ENCODE data around the gene ASZ1. TPM values are rescaled to one million over a fixed set of nuclear protein-coding genes. Genes with fewer than 3 reads are reported as not detected.
"Not testable (repeated sequence)": the region's sequence is repeated elsewhere in the genome, so short reads cannot be mapped to it uniquely, and the experiment has no call there.

Gene ASZ1
- total RNA-seq, 1 experiment from 2014 or later: not detected

GRCh38 chr7:117468174-117468573 lies 40.9 kb upstream of the ASZ1 start:
- H3K4me2 ChIP-seq (ENCODE audit: insufficient read depth, insufficient read length, low read length): no peak overlapping the region
- TF ChIP-seq CTCF (conservative IDR thresholded peaks at IDR 0.05): no peak
- no peak overlapping the region for H4K8ac ChIP-seq (replicated peaks; ENCODE audit: insufficient read length, low read depth, low read length)
- no peak overlapping the region for H3K27ac ChIP-seq (ENCODE audit: insufficient read length, low read depth, low read length)
- H3K79me2 ChIP-seq (ENCODE audit: insufficient read depth, low read length): no peaks in the 10 kb centered on the region
- H4K5ac ChIP-seq (ENCODE audit: insufficient read length, low read depth, low read length): no peak overlapping the region
- no peaks in the 10 kb centered on the region for H3K4me1 ChIP-seq (ENCODE audit: insufficient read depth, low read length)
- no peaks in the 10 kb centered on the region; a peak in 1 of 7 replicates for H3K36me3 Mint-ChIP-seq (ENCODE audit: insufficient read depth in 1 of 3, low read depth in 3 of 3)
- no peak overlapping the region for H3K4me3 Mint-ChIP-seq
- no peaks in the 10 kb centered on the region for H3K9me3 ChIP-seq (ENCODE audit: control insufficient read depth, low read depth, low read length)
- no peak overlapping the region for H2AK5ac ChIP-seq (ENCODE audit: insufficient read length, low read length)
- H4K20me1 ChIP-seq (ENCODE audit: control insufficient read depth, insufficient read depth, insufficient read length): no peaks in the 10 kb centered on the region
- no peak overlapping the region for H2BK120ac ChIP-seq (ENCODE audit: low read depth, low read length, poor library complexity, severe bottlenecking)
- H3K9me3 Mint-ChIP-seq: no peaks in the 10 kb centered on the region
- H3K14ac ChIP-seq (ENCODE audit: insufficient read depth, low read length): no peak overlapping the region
- no peaks in the 10 kb centered on the region for H3K27me3 ChIP-seq (ENCODE audit: insufficient read depth, low read length)
- no CpG with 5 or more reads among the region's 2 CpGs for WGBS (ENCODE audit: extremely low coverage, insufficient read length, low lambda C conversion rate)
- no peak overlapping the region for H2BK15ac ChIP-seq (ENCODE audit: low read depth, low read length)
- peaks cover 3 to 5% of the 10 kb centered on the region in 2 experiments; a peak in 3 of 4 replicates for H3K4me1 Mint-ChIP-seq
- no peak overlapping the region for H3K4ac ChIP-seq (ENCODE audit: low read depth, low read length)
- H3K23me2 ChIP-seq (ENCODE audit: insufficient read length, low read depth, low read length, poor library complexity, severe bottlenecking): no peaks in the 10 kb centered on the region
- no peaks in the 10 kb centered on the region for H3K79me1 ChIP-seq (ENCODE audit: insufficient read depth, low read depth, low read length, poor library complexity, severe bottlenecking)
- H3K56ac ChIP-seq (ENCODE audit: insufficient read length, low read depth, low read length): no peak overlapping the region
- H3K27me3 Mint-ChIP-seq (ENCODE audit: low read depth): no peaks in the 10 kb centered on the region
- H3K23ac ChIP-seq (ENCODE audit: insufficient read length, low read depth, low read length): no peak overlapping the region
- H3K9ac ChIP-seq (ENCODE audit: extremely low read depth, insufficient read length, low read length): no peak overlapping the region
- no peak overlapping the region for H2BK20ac ChIP-seq (ENCODE audit: low read depth, low read length, poor library complexity, severe bottlenecking)
- no peak for DNase-seq
- H3K27ac Mint-ChIP-seq: no peak overlapping the region
- no peak overlapping the region for H2BK12ac ChIP-seq (ENCODE audit: insufficient read length, low read depth, low read length)
- H3T11ph ChIP-seq (ENCODE audit: low read length): no peak overlapping the region
- no peak overlapping the region for H4K91ac ChIP-seq (ENCODE audit: insufficient read length, low read depth, low read length)
- no peak overlapping the region for H3K18ac ChIP-seq (ENCODE audit: insufficient read length, low read depth, low read length)
- no peak overlapping the region for H2AFZ ChIP-seq (ENCODE audit: low read length)
- no peak overlapping the region for H2BK5ac ChIP-seq (ENCODE audit: insufficient read length, low read length)

- H2BK15ac ChIP-seq (ENCODE audit: low read depth, low read length); H3K9me3 ChIP-seq (ENCODE audit: control insufficient read depth, low read depth, low read length); H3T11ph ChIP-seq (ENCODE audit: low read length); H3K23me2 ChIP-seq (ENCODE audit: insufficient read length, low read depth, low read length, poor library complexity, severe bottlenecking); H3K9ac ChIP-seq (ENCODE audit: extremely low read depth, insufficient read length, low read length); H4K8ac ChIP-seq (replicated peaks; ENCODE audit: insufficient read length, low read depth, low read length); H4K5ac ChIP-seq (ENCODE audit: insufficient read length, low read depth, low read length); H2BK5ac ChIP-seq (ENCODE audit: insufficient read length, low read length); H2BK120ac ChIP-seq (ENCODE audit: low read depth, low read length, poor library complexity, severe bottlenecking); H2BK20ac ChIP-seq (ENCODE audit: low read depth, low read length, poor library complexity, severe bottlenecking); H3K27ac ChIP-seq (ENCODE audit: insufficient read length, low read depth, low read length); DNase-seq; H2AFZ ChIP-seq (ENCODE audit: low read length); H3K27me3 Mint-ChIP-seq (ENCODE audit: low read depth); H4K91ac ChIP-seq (ENCODE audit: insufficient read length, low read depth, low read length); H4K20me1 ChIP-seq (ENCODE audit: control insufficient read depth, insufficient read depth, insufficient read length); H3K4ac ChIP-seq (ENCODE audit: low read depth, low read length); H3K27me3 ChIP-seq (ENCODE audit: insufficient read depth, low read length); H3K4me1 ChIP-seq (ENCODE audit: insufficient read depth, low read length); H3K4me2 ChIP-seq (ENCODE audit: insufficient read depth, insufficient read length, low read length); H3K36me3 Mint-ChIP-seq (ENCODE audit: insufficient read depth in 1 of 3, low read depth in 3 of 3); H3K79me1 ChIP-seq (ENCODE audit: insufficient read depth, low read depth, low read length, poor library complexity, severe bottlenecking); H3K9me3 Mint-ChIP-seq; H3K23ac ChIP-seq (ENCODE audit: insufficient read length, low read depth, low read length); H2AK5ac ChIP-seq (ENCODE audit: insufficient read length, low read length); H2BK12ac ChIP-seq (ENCODE audit: insufficient read length, low read depth, low read length); H3K4me1 Mint-ChIP-seq; H3K79me2 ChIP-seq (ENCODE audit: insufficient read depth, low read length); H3K27ac Mint-ChIP-seq; H3K4me3 Mint-ChIP-seq; H3K14ac ChIP-seq (ENCODE audit: insufficient read depth, low read length); H3K18ac ChIP-seq (ENCODE audit: insufficient read length, low read depth, low read length); H3K56ac ChIP-seq (ENCODE audit: insufficient read length, low read depth, low read length): not testable (repeated sequence)
- WGBS (ENCODE audit: extremely low coverage, insufficient read length, low lambda C conversion rate): no CpG with 5 or more reads among the region's 4 CpGs
Measured at GRCh38 chr7:117460815-117461214, 33.5 kb upstream of the ASZ1 start.
